Neutrophil (primary cell): Measurements from ENCODE around the gene OR52A5.
"Not testable (repeated sequence)": the region's sequence is repeated elsewhere in the genome, so short reads cannot be mapped to it uniquely, and the experiment has no call there.

Source experiments
- H3K27ac ChIP-seq: fragments of 200-600 bp; sonication (generic); 2 replicates; pipeline ENCODE4 v1.5.1; 2016; ENCODE audit warnings: mild to moderate bottlenecking, moderate library complexity
- H3K27me3 ChIP-seq: fragments of 200-600 bp; sonication (generic); 2 replicates; pipeline ENCODE4 v1.6.0; 2016; ENCODE audit warnings: mild to moderate bottlenecking
- H3K36me3 ChIP-seq: fragments of 200-600 bp; sonication (generic); 2 replicates; pipeline ENCODE4 v1.5.1; 2017
- H3K4me1 ChIP-seq, 2 experiments: fragments of 200-600 bp in 1 of 2; sonication (generic) in 1 of 2; 1 replicate in 1 of 2; 2 replicates in 1 of 2; pipeline versions ENCODE4 v1.5.1 to v1.6.1; 2013 to 2016; ENCODE audit warnings: low read depth in 1 of 2, low read length in 1 of 2, mild to moderate bottlenecking in 1 of 2, moderate library complexity in 1 of 2; ENCODE audit not compliant: control insufficient read depth in 1 of 2, insufficient read depth in 1 of 2
- H3K4me3 ChIP-seq, 2 experiments: fragments of 200-600 bp in 1 of 2; sonication (generic) in 1 of 2; 1 replicate in 1 of 2; 2 replicates in 1 of 2; pipeline ENCODE4 v1.5.1; 2013 to 2016; ENCODE audit warnings: low read depth in 1 of 2, low read length in 1 of 2, mild to moderate bottlenecking in 1 of 2, moderate library complexity in 1 of 2
- H3K9me3 ChIP-seq: fragments of 200-600 bp; sonication (generic); 2 replicates; pipeline ENCODE4 v1.5.1; 2016
- CTCF ChIP-seq: fragments of 200-600 bp; sonication (generic); IDR thresholded peaks from 2 replicates; pipeline ENCODE4 v1.5.1; 2016; ENCODE audit warnings: antibody characterized with exemption

The OR52A5 gene

GRCh38 chr11:5159806-5160205, 21.6 kb upstream of the OR52A5 start:
- no peak for TF ChIP-seq CTCF
- no peaks in the 10 kb centered on the region for H3K4me1 ChIP-seq
- no peaks in the 10 kb centered on the region for H3K9me3 ChIP-seq
- H3K4me3 ChIP-seq: no peak overlapping the region
- no peaks in the 10 kb centered on the region for H3K36me3 ChIP-seq
- no peak overlapping the region for H3K27ac ChIP-seq
- no peaks in the 10 kb centered on the region for H3K27me3 ChIP-seq

GRCh38 chr11:5154657-5155056, 16.5 kb upstream of the OR52A5 start, which contains the start of gene OR52A1:
Gene OR52A1, minus strand, starts transcription at chr11:5154757. Its CDS starts 2,388 bp downstream, at chr11:5152369.
- H3K36me3 ChIP-seq: no peaks in the 10 kb centered on the region
- H3K27me3 ChIP-seq: no peaks in the 10 kb centered on the region
- TF ChIP-seq CTCF: no peak
- H3K9me3 ChIP-seq: no peaks in the 10 kb centered on the region
- no peak within 1 kb of the TSS for H3K4me3 ChIP-seq
- H3K27ac ChIP-seq: no peak within 1 kb of the TSS
- H3K4me1 ChIP-seq: no peaks in the 10 kb centered on the region

- H3K27ac ChIP-seq: no peak overlapping the region
- H3K36me3 ChIP-seq: no peaks in the 10 kb centered on the region
- TF ChIP-seq CTCF: no peak
- no peaks in the 10 kb centered on the region for H3K9me3 ChIP-seq
- no peaks in the 10 kb centered on the region for H3K4me1 ChIP-seq
- H3K27me3 ChIP-seq: no peaks in the 10 kb centered on the region
- no peak overlapping the region for H3K4me3 ChIP-seq
Observed at GRCh38 chr11:5153574-5154431, 15.6 kb upstream of the OR52A5 start.

- Histone ChIP-seq H3K4me1 (no peaks in the 10 kb centered on the region), H3K27me3 (no peaks in the 10 kb centered on the region), H3K4me3 (no peak overlapping the region), H3K27ac (no peak overlapping the region), H3K36me3 (no peaks in the 10 kb centered on the region), H3K9me3 (no peaks in the 10 kb centered on the region)
- TF ChIP-seq CTCF: no peak
Observed at GRCh38 chr11:5151713-5152153, 13.6 kb upstream of the OR52A5 start.

- not testable (repeated sequence) for H3K4me1 ChIP-seq, H3K27me3 ChIP-seq, H3K9me3 ChIP-seq, H3K27ac ChIP-seq, H3K36me3 ChIP-seq, H3K4me3 ChIP-seq
Observed at GRCh38 chr11:5144206-5144605, 6.0 kb upstream of the OR52A5 start.

- H3K36me3 ChIP-seq: no peaks in the 10 kb centered on the region
- no peak overlapping the region for H3K27ac ChIP-seq
- H3K27me3 ChIP-seq: no peaks in the 10 kb centered on the region
- TF ChIP-seq CTCF: no peak
- no peaks in the 10 kb centered on the region for H3K9me3 ChIP-seq
- H3K4me1 ChIP-seq: no peaks in the 10 kb centered on the region
- no peak overlapping the region for H3K4me3 ChIP-seq
Observed at GRCh38 chr11:5137014-5137413, 1.1 kb downstream of the OR52A5 start.
